K562 (cell line): ENCODE data around the gene TRAF1. TPM values are rescaled to one million over a fixed set of nuclear protein-coding genes. Genes with fewer than 3 reads are reported as not detected.

Source experiments
- CEBPB ChIP-seq: fragments of 450-650 bp; IDR thresholded peaks from 2 replicates; pipeline ENCODE4 v1.6.1; 2016; ENCODE audit warnings: missing genetic modification characterization, missing compliant biosample characterization
- FOXM1 ChIP-seq, 2 experiments: fragments of 450-650 bp in 1 of 2; sonication (generic) in 1 of 2; formaldehyde crosslinking in 1 of 2; IDR thresholded peaks; 2 replicates each; pipeline versions ENCODE4 v1.6.1 to v1.9.0; 2017 to 2022; ENCODE audit warnings: low read depth in 2 of 2, mild to moderate bottlenecking in 2 of 2, missing genetic modification reagents in 1 of 2, moderate library complexity in 1 of 2
- GTF2F1 ChIP-seq: IDR thresholded peaks from 2 replicates; pipeline ENCODE4 v1.6.1; 2011; ENCODE audit warnings: low read depth, low read length, improper control_type of control experiment
- JUN ChIP-seq, 2 experiments: sonication (generic) in 1 of 2; formaldehyde crosslinking in 1 of 2; IDR thresholded peaks; 2 replicates each; pipeline versions ENCODE4 v1.6.1 to v1.8.0; 2012 to 2022; ENCODE audit warnings: borderline replicate concordance in 2 of 2, mild to moderate bottlenecking in 2 of 2, improper control_type of control experiment in 1 of 2, low read depth in 1 of 2, low read length in 1 of 2, missing genetic modification reagents in 1 of 2
- LCOR ChIP-seq: sonication (generic); formaldehyde crosslinking; IDR thresholded peaks from 2 replicates; pipeline ENCODE4 v1.8.0; 2022; ENCODE audit warnings: mild to moderate bottlenecking, missing genetic modification reagents
- MAFF ChIP-seq: IDR thresholded peaks from 2 replicates; pipeline ENCODE4 v1.6.1; 2012; ENCODE audit warnings: low read length, improper control_type of control experiment
- MXI1 ChIP-seq: IDR thresholded peaks from 2 replicates; pipeline ENCODE4 v1.6.1; 2011; ENCODE audit warnings: low read depth, mild to moderate bottlenecking, improper control_type of control experiment, low read length
- NR4A1 ChIP-seq, 2 experiments: fragments of 250-450 bp in 1 of 2; fragments of 450-650 bp in 1 of 2; sonication (Bioruptor Pico) in 1 of 2; IDR thresholded peaks; 2 replicates each; pipeline versions ENCODE4 v1.4.0 to v1.6.1; 2016 to 2020; ENCODE audit warnings: mild to moderate bottlenecking in 2 of 2, missing compliant biosample characterization in 1 of 2, missing genetic modification characterization in 1 of 2, moderate library complexity in 1 of 2
- RAD51 ChIP-seq: fragments of 450-650 bp; IDR thresholded peaks from 2 replicates; pipeline ENCODE4 v1.7.1; 2016; ENCODE audit warnings: low read depth, mild to moderate bottlenecking, borderline replicate concordance
- RCOR1 ChIP-seq, 2 experiments: IDR thresholded peaks; 2 replicates each; pipeline ENCODE4 v1.6.1; 2012; ENCODE audit warnings: low read depth in 2 of 2, low read length in 2 of 2, borderline replicate concordance in 1 of 2, improper control_type of control experiment in 1 of 2
- SREBF2 ChIP-seq: sonication (generic); formaldehyde crosslinking; IDR thresholded peaks from 2 replicates; pipeline ENCODE4 v1.4.0; 2020; ENCODE audit warnings: mild to moderate bottlenecking, missing genetic modification reagents
- TCFL5 ChIP-seq: fragments of 250-450 bp; sonication (Bioruptor Pico); conservative IDR thresholded peaks from 2 replicates; pipeline ENCODE4 v1.6.1; 2021; ENCODE audit warnings: mild to moderate bottlenecking, moderate library complexity, matching md5 sums
- ZNF12 ChIP-seq: sonication (generic); formaldehyde crosslinking; IDR thresholded peaks from 2 replicates; pipeline ENCODE4 v1.4.0; 2020; ENCODE audit warnings: mild to moderate bottlenecking, missing genetic modification reagents
- polyA plus RNA-seq, 8 experiments: library from polyadenylated mRNA; depleted of rRNA in 4 of 8; stranded (reverse) in 5 of 8; unstranded in 3 of 8; fragments of >200 nt; fragmentation: Nextera tagmentation in 2 of 8; fragmentation: Illumina TruSeq in 1 of 8; extraction: Ambion mirVana in 2 of 8; extraction: Trizol in 1 of 8; gene quantifications; 2 replicates each; pipeline versions ENCODE4 v1.2.1 to v1.2.3, GENCODE V29; 2011 to 2014; ENCODE audit warnings: inconsistent platforms in 1 of 8, missing spikeins in 1 of 8
- total RNA-seq, 7 experiments: library from RNA; depleted of rRNA in 6 of 7; stranded (reverse); fragments of >200 nt in 6 of 7; fragmentation: Illumina TruSeq in 2 of 7; extraction: Trizol in 2 of 7; gene quantifications; 2 replicates each; pipeline versions ENCODE4 v1.2.1 to v1.2.3, GENCODE V29; 2011 to 2021; ENCODE audit warnings: low replicate concordance in 1 of 7
- TF ChIP-seq, protein P1 (sequence below): fragments of 450-650 bp; IDR thresholded peaks from 2 replicates; pipeline ENCODE4 v1.6.1; 2016; ENCODE audit warnings: missing biosample characterization, missing genetic modification characterization
- TF ChIP-seq, protein P2 (sequence below): fragments of 250-450 bp; sonication (Bioruptor Pico); IDR thresholded peaks from 2 replicates; pipeline ENCODE4 v1.5.0; 2020; ENCODE audit warnings: mild to moderate bottlenecking
- TF ChIP-seq, protein P3 (sequence below), 2 experiments: fragments of 450-650 bp in 1 of 2; sonication (generic) in 1 of 2; formaldehyde crosslinking; conservative IDR thresholded peaks; 2 replicates each; pipeline versions ENCODE4 v1.4.0 to v1.8.1; 2020 to 2022; ENCODE audit warnings: mild to moderate bottlenecking in 1 of 2, missing genetic modification reagents in 1 of 2
- TF ChIP-seq, protein P4 (sequence below): fragments of 250-450 bp; sonication (Bioruptor Pico); IDR thresholded peaks from 2 replicates; pipeline ENCODE4 v1.8.0; 2022; ENCODE audit warnings: inconsistent platforms, mild to moderate bottlenecking, moderate library complexity, borderline replicate concordance

Gene TRAF1
- total and polyA plus RNA-seq, 9 of the 15 experiments (the other 6 are each of a cell fraction or from before 2014, with no cell fraction given): 0.01 to 1.1 (median 0.04) TPM; not detected in 2

DNA sequence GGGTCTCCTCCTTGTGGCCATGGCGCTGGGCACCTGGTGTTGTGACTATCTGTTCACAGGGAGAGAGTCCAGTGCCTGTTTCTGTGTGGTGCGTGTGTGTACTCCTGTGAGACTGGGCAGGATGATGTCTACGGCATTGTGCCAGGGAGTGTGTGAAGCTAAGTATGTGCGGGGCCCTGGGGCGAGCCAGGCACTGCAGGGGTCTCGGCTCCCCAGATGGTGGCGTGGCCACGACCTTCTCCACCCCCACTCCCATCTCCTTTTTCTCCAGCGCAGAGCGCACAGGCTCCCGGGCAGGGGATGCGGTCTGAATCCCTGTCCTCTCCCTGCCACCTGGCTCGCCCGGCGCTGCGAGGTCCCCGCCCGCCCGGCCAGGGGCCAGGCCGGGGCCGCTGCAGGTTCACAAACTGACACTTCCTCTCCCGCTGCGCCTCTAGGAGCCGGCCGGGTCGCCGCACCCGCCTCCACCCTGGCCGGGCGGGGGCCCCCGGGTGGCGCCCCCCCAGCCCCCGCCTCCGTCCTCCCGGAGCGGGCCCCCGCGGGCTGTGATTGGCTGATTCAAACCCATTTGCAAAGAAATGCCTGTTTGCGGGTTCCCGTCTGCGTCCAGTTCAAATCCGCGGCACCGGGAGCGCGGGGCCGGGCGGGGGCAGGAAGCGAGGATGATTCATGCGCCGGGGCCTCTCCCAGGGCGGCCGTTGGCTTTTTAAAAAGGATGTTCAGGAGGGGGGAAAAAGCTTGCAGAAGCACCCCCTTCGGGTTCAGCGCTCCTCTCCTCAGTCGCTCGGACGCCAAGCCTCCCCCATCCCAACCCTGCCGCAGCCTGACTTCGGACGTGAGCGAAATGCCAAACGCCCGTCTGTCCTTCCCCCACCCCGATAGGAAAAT, 50.4 kb downstream of the TRAF1 start (continued):
- TF ChIP-seq LCOR (CRISPR knock-in tag) (no peak), MXI1 (peak; percentile 32; the same call in 1 of the 2 replicates), FOXM1 (IDR thresholded peaks at IDR 0.05; ENCODE audit: low read depth) (no peak), FOXM1 (CRISPR knock-in tag; IDR thresholded peaks at IDR 0.05; ENCODE audit: low read depth) (no peak), ZNF12 (no peak), JUN (IDR thresholded peaks at IDR 0.05; ENCODE audit: borderline replicate concordance, low read depth, low read length) (peak; percentile 99), JUN (CRISPR knock-in tag; IDR thresholded peaks at IDR 0.05; ENCODE audit: borderline replicate concordance) (no peak), RAD51 (no peak), GTF2F1 (peak; percentile 71), MAFF (0 out of 2 replicates have a peak, but pooled peaks have one; percentile 13), SREBF2 (no peak), RCOR1 (IDR thresholded peaks at IDR 0.05; ENCODE audit: borderline replicate concordance in 1 of 2, low read depth in 2 of 2, low read length in 2 of 2) (peak in 1 of 2 experiments; percentile 92; a peak in 2 of 4 replicates), TCFL5 (CRISPR knock-in tag) (no peak), NR4A1 (CRISPR knock-in tag; IDR thresholded peaks at IDR 0.05) (no peak), NR4A1 (tag; IDR thresholded peaks at IDR 0.05) (no peak), CEBPB (tag) (no peak)
- TF ChIP-seq, protein P1, sequence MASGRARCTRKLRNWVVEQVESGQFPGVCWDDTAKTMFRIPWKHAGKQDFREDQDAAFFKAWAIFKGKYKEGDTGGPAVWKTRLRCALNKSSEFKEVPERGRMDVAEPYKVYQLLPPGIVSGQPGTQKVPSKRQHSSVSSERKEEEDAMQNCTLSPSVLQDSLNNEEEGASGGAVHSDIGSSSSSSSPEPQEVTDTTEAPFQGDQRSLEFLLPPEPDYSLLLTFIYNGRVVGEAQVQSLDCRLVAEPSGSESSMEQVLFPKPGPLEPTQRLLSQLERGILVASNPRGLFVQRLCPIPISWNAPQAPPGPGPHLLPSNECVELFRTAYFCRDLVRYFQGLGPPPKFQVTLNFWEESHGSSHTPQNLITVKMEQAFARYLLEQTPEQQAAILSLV (tag): no peak
- TF ChIP-seq, protein P2, sequence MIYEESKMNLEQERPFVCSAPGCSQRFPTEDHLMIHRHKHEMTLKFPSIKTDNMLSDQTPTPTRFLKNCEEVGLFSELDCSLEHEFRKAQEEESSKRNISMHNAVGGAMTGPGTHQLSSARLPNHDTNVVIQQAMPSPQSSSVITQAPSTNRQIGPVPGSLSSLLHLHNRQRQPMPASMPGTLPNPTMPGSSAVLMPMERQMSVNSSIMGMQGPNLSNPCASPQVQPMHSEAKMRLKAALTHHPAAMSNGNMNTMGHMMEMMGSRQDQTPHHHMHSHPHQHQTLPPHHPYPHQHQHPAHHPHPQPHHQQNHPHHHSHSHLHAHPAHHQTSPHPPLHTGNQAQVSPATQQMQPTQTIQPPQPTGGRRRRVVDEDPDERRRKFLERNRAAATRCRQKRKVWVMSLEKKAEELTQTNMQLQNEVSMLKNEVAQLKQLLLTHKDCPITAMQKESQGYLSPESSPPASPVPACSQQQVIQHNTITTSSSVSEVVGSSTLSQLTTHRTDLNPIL (CRISPR knock-in tag): no peak
- TF ChIP-seq, protein P3, sequence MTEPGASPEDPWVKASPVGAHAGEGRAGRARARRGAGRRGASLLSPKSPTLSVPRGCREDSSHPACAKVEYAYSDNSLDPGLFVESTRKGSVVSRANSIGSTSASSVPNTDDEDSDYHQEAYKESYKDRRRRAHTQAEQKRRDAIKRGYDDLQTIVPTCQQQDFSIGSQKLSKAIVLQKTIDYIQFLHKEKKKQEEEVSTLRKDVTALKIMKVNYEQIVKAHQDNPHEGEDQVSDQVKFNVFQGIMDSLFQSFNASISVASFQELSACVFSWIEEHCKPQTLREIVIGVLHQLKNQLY (CRISPR knock-in tag; conservative IDR thresholded peaks at IDR 0.05): peak in 1 of 2 experiments; percentile 89; a peak in 1 of 4 replicates
- TF ChIP-seq, protein P4, sequence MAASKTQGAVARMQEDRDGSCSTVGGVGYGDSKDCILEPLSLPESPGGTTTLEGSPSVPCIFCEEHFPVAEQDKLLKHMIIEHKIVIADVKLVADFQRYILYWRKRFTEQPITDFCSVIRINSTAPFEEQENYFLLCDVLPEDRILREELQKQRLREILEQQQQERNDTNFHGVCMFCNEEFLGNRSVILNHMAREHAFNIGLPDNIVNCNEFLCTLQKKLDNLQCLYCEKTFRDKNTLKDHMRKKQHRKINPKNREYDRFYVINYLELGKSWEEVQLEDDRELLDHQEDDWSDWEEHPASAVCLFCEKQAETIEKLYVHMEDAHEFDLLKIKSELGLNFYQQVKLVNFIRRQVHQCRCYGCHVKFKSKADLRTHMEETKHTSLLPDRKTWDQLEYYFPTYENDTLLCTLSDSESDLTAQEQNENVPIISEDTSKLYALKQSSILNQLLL (CRISPR knock-in tag): no peak
